ENCODE data around the gene COMMD8.

The COMMD8 gene

GRCh38 chr4:47473141-47473750 is 9.7 kb upstream of the COMMD8 start:
- no peak for DNase-seq (ENCODE audit: low read depth in 2 of 2)

GRCh38 chr4:47471591-47471990 is 8.1 kb upstream of the COMMD8 start:
- DNase-seq (ENCODE audit: low read depth in 2 of 2): no peak

- DNase-seq (ENCODE audit: low read depth in 2 of 2): no peak
Measured at GRCh38 chr4:47471064-47471463, 7.6 kb upstream of the COMMD8 start.

- DNase-seq (ENCODE audit: low read depth in 2 of 2): no peak
Measured at GRCh38 chr4:47469951-47470350, 6.4 kb upstream of the COMMD8 start.

- DNase-seq (ENCODE audit: low read depth in 2 of 2): no peak
Measured at GRCh38 chr4:47468706-47469365, 5.3 kb upstream of the COMMD8 start.

- no peak for DNase-seq (ENCODE audit: low read depth in 2 of 2)
Measured at GRCh38 chr4:47466056-47466785, 2.7 kb upstream of the COMMD8 start.

GRCh38 chr4:47465004-47465403 is 1.5 kb upstream of the COMMD8 start:
- no peak for DNase-seq (ENCODE audit: low read depth in 2 of 2)

- no peak for DNase-seq (ENCODE audit: low read depth in 2 of 2)
Measured at GRCh38 chr4:47462799-47463234, 685 bp downstream of the COMMD8 start.

- no peak for DNase-seq (ENCODE audit: low read depth in 2 of 2)
Measured at GRCh38 chr4:47451657-47452056, 11.8 kb downstream of the COMMD8 start.

GRCh38 chr4:47444031-47444430 is 19.5 kb downstream of the COMMD8 start:
- DNase-seq (ENCODE audit: low read depth in 2 of 2): no peak

- DNase-seq (ENCODE audit: low read depth in 2 of 2): no peak
Measured at GRCh38 chr4:47442980-47443379, 20.5 kb downstream of the COMMD8 start.

GRCh38 chr4:47434931-47435330 is 28.6 kb downstream of the COMMD8 start:
- DNase-seq (ENCODE audit: low read depth in 2 of 2): no peak

GRCh38 chr4:47432749-47433148 is 30.8 kb downstream of the COMMD8 start:
- DNase-seq (ENCODE audit: low read depth in 2 of 2): no peak

GRCh38 chr4:47427935-47428334 is 35.6 kb downstream of the COMMD8 start:
- no peak for DNase-seq (ENCODE audit: low read depth in 2 of 2)

- no peak for DNase-seq (ENCODE audit: low read depth in 2 of 2)
Measured at GRCh38 chr4:47425628-47426027, 37.9 kb downstream of the COMMD8 start.

GRCh38 chr4:47419296-47419695 is 44.2 kb downstream of the COMMD8 start:
- DNase-seq (ENCODE audit: low read depth in 2 of 2): no peak

- no peak for DNase-seq (ENCODE audit: low read depth in 2 of 2)
Measured at GRCh38 chr4:47418147-47418546, 45.4 kb downstream of the COMMD8 start.

- DNase-seq (ENCODE audit: low read depth in 2 of 2): no peak
Measured at GRCh38 chr4:47415719-47416118, 47.8 kb downstream of the COMMD8 start.

GRCh38 chr4:47413521-47413920 is 50.0 kb downstream of the COMMD8 start:
- DNase-seq (ENCODE audit: low read depth in 2 of 2): no peak

GRCh38 chr4:47410271-47410670 is 53.2 kb downstream of the COMMD8 start:
- no peak for DNase-seq (ENCODE audit: low read depth in 2 of 2)

- DNase-seq (ENCODE audit: low read depth in 2 of 2): no peak
Measured at GRCh38 chr4:47406408-47406807, 57.1 kb downstream of the COMMD8 start.
